ENCODE results near the gene GNA15. TPM values are rescaled to one million over a fixed set of nuclear protein-coding genes. Genes with fewer than 3 reads are reported as not detected.

GNA15 gene
- total RNA-seq, 2 donors from 2014 or later, result 202 to 297 TPM

- H3K4me1 Mint-ChIP-seq, result peaks cover 5% of the 10 kb centered on the region
These were observed 34.8 kb upstream of the GNA15 start for GRCh38 chr19:3100747-3101730.

GRCh38 chr19:3102239-3103140 is 33.3 kb upstream of the GNA15 start:
- no peak overlapping the region for H3K27ac Mint-ChIP-seq

More at GRCh38 chr19:3100747-3101730, 34.8 kb upstream of the GNA15 start:
- no peaks in the 10 kb centered on the region for H3K36me3 Mint-ChIP-seq (ENCODE audit: low read depth)
- H3K27ac Mint-ChIP-seq, result no peak overlapping the region
- H3K9me3 Mint-ChIP-seq, result no peaks in the 10 kb centered on the region
- H3K4me3 Mint-ChIP-seq, result no peak overlapping the region
- peaks cover 6% of the 10 kb centered on the region for H3K27me3 Mint-ChIP-seq
- no peak for ATAC-seq (replicated peaks)

GRCh38 chr19:3104708-3104983 is 31.2 kb upstream of the GNA15 start:
- peaks cover 4% of the 10 kb centered on the region for H3K4me1 Mint-ChIP-seq
- no peaks in the 10 kb centered on the region for H3K9me3 Mint-ChIP-seq
- H3K27ac Mint-ChIP-seq, result no peak overlapping the region
- ATAC-seq (replicated peaks), result no peak
- no peak overlapping the region for H3K4me3 Mint-ChIP-seq
- H3K36me3 Mint-ChIP-seq (ENCODE audit: low read depth), result no peaks in the 10 kb centered on the region
- no peaks in the 10 kb centered on the region for H3K27me3 Mint-ChIP-seq

More at GRCh38 chr19:3102239-3103140, 33.3 kb upstream of the GNA15 start:
- Mint-ChIP-seq H3K4me1 (peaks cover 5% of the 10 kb centered on the region), H3K36me3 (ENCODE audit: low read depth) (no peaks in the 10 kb centered on the region), H3K9me3 (no peaks in the 10 kb centered on the region), H3K27me3 (peaks cover 4% of the 10 kb centered on the region), H3K4me3 (no peak overlapping the region)
- no peak for ATAC-seq (replicated peaks)

- Mint-ChIP-seq H3K4me1 (peaks cover 4% of the 10 kb centered on the region), H3K27ac (no peak overlapping the region), H3K9me3 (no peaks in the 10 kb centered on the region), H3K4me3 (no peak overlapping the region), H3K27me3 (no peaks in the 10 kb centered on the region), H3K36me3 (ENCODE audit: low read depth) (no peaks in the 10 kb centered on the region)
- ATAC-seq (replicated peaks), result no peak
These were observed 30.0 kb upstream of the GNA15 start for GRCh38 chr19:3105641-3106508.

- Mint-ChIP-seq H3K36me3 (ENCODE audit: low read depth) (no peaks in the 10 kb centered on the region), H3K27ac (no peak overlapping the region), H3K4me1 (peaks cover 4% of the 10 kb centered on the region), H3K4me3 (no peak overlapping the region), H3K27me3 (no peaks in the 10 kb centered on the region), H3K9me3 (no peaks in the 10 kb centered on the region)
- ATAC-seq (replicated peaks), result no peak
These were observed 29.2 kb upstream of the GNA15 start for GRCh38 chr19:3106509-3107141.

- no peak overlapping the region for H3K27ac Mint-ChIP-seq
- H3K9me3 Mint-ChIP-seq, result no peaks in the 10 kb centered on the region
- no peak overlapping the region for H3K4me3 Mint-ChIP-seq
These were observed 28.2 kb upstream of the GNA15 start for GRCh38 chr19:3107658-3108057.

GRCh38 chr19:3108775-3109174 is 27.1 kb upstream of the GNA15 start:
- ATAC-seq (replicated peaks), result peak; percentile 77
- Mint-ChIP-seq H3K4me3 (no peak overlapping the region), H3K27me3 (no peaks in the 10 kb centered on the region), H3K27ac (peak overlapping the region; percentile 24), H3K4me1 (peaks cover 4% of the 10 kb centered on the region), H3K9me3 (no peaks in the 10 kb centered on the region), H3K36me3 (ENCODE audit: low read depth) (no peaks in the 10 kb centered on the region)

More at GRCh38 chr19:3107658-3108057, 28.2 kb upstream of the GNA15 start:
- ATAC-seq (replicated peaks), result no peak
- Mint-ChIP-seq H3K36me3 (ENCODE audit: low read depth) (no peaks in the 10 kb centered on the region), H3K27me3 (no peaks in the 10 kb centered on the region), H3K4me1 (peaks cover 4% of the 10 kb centered on the region)

GRCh38 chr19:3109491-3109890 is 26.3 kb upstream of the GNA15 start:
- ATAC-seq (replicated peaks), result no peak

GRCh38 chr19:3110126-3110825 is 25.6 kb upstream of the GNA15 start:
- H3K4me3 Mint-ChIP-seq, result no peak overlapping the region
- H3K36me3 Mint-ChIP-seq (ENCODE audit: low read depth), result no peaks in the 10 kb centered on the region
- H3K4me1 Mint-ChIP-seq, result peaks cover 4% of the 10 kb centered on the region
- H3K27me3 Mint-ChIP-seq, result no peaks in the 10 kb centered on the region
- H3K9me3 Mint-ChIP-seq, result no peaks in the 10 kb centered on the region
- H3K27ac Mint-ChIP-seq, result no peak overlapping the region
- no peak for ATAC-seq (replicated peaks)

More at GRCh38 chr19:3109491-3109890, 26.3 kb upstream of the GNA15 start:
- Mint-ChIP-seq H3K9me3 (no peaks in the 10 kb centered on the region), H3K36me3 (ENCODE audit: low read depth) (no peaks in the 10 kb centered on the region), H3K4me1 (peaks cover 4% of the 10 kb centered on the region), H3K4me3 (no peak overlapping the region), H3K27me3 (no peaks in the 10 kb centered on the region), H3K27ac (no peak overlapping the region)

GRCh38 chr19:3111586-3112247 is 24.1 kb upstream of the GNA15 start:
- peaks cover 4% of the 10 kb centered on the region for H3K4me1 Mint-ChIP-seq
- no peaks in the 10 kb centered on the region for H3K36me3 Mint-ChIP-seq (ENCODE audit: low read depth)
- no peak for ATAC-seq (replicated peaks)
- no peak overlapping the region for H3K4me3 Mint-ChIP-seq
- no peak overlapping the region for H3K27ac Mint-ChIP-seq
- no peaks in the 10 kb centered on the region for H3K27me3 Mint-ChIP-seq
- H3K9me3 Mint-ChIP-seq, result no peaks in the 10 kb centered on the region

GRCh38 chr19:3112375-3113099 is 23.3 kb upstream of the GNA15 start:
- Mint-ChIP-seq H3K36me3 (ENCODE audit: low read depth) (no peaks in the 10 kb centered on the region), H3K4me3 (no peak overlapping the region), H3K4me1 (peaks cover 4% of the 10 kb centered on the region), H3K27ac (no peak overlapping the region), H3K27me3 (no peaks in the 10 kb centered on the region), H3K9me3 (no peaks in the 10 kb centered on the region)
- no peak for ATAC-seq (replicated peaks)
